ENCODE results near the gene GNAQ. TPM values are rescaled to one million over a fixed set of nuclear protein-coding genes. Genes with fewer than 3 reads are reported as not detected.

Gene GNAQ
- polyA plus RNA-seq, 1 of the 3 experiments (the other 2 are of a cell fraction): 20.9 TPM

DNA sequence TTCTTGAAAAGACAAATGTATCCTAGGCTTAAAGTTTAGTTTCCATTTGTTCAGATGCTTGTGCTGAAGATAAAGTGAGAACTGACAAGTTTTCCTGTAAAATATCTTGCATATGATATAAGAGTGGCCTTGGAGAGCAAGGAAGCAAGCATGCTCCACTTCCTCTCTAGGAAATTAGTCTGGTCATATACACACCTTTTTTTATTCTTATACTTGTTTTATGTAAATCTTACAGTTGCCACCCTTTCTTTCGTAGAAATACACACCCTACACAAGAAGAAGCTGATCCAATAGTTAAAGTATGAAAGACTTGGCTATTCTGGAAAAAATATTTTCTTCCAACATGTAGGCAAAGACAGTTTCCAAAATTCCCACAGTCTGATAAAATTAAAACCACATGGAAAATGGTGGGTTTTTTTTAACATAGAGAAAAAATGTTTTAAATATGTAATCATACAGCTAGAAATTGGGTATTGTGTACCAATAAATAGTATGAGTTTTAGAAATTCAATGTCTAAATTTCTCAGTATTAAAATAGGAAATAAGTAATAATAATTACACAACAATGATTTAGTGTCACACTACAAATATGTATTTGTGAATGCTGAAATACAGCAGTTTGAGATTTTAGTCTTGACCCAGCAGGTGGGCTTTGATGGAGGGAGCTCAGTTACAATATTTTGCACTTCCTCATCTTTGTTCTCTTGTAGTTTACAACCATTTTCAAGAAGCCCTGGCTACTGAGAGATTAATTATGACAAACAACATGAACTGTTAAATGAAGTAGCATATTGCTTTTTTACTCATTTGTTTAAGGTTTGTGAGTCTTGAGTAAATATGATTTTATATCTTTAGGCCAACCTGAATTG, 197.8 kb downstream of the GNAQ start:
- WGBS (ENCODE audit: low lambda C conversion rate): 70% methylated on average over 1 of the region's 1 CpG
- Histone ChIP-seq H3K27ac (ENCODE audit: low read depth in 2 of 2, low read length in 1 of 2) (peak overlapping the region; percentile 45 to 50; a peak in 2 of 4 replicates), H2AFZ (ENCODE audit: low read depth) (no peak overlapping the region), H3K9me3 (no peaks in the 10 kb centered on the region), H3K27me3 (ENCODE audit: insufficient read depth) (no peaks in the 10 kb centered on the region), H3K4me3 (ENCODE audit: low read depth in 2 of 2, low read length in 1 of 2) (no peak overlapping the region), H4K20me1 (ENCODE audit: insufficient read depth) (no peaks in the 10 kb centered on the region), H3K9ac (no peak overlapping the region), H3K4me1 (ENCODE audit: control insufficient read depth in 1 of 2, insufficient read depth in 2 of 2, low read depth in 1 of 2, low read length in 1 of 2) (peaks cover 8 to 11% of the 10 kb centered on the region in 2 experiments; a peak in 3 of 4 replicates), H3K79me2 (ENCODE audit: insufficient read depth) (peaks cover 32% of the 10 kb centered on the region), H3K36me3 (replicated peaks in 1 of 2; ENCODE audit: control insufficient read depth in 1 of 2, insufficient read depth in 2 of 2, low read length in 1 of 2) (no peaks in the 10 kb centered on the region), H3F3A (replicated peaks; ENCODE audit: insufficient read depth) (no peaks in the 10 kb centered on the region), H3K9me2 (no peaks in the 10 kb centered on the region), H3K4me2 (no peak overlapping the region)
- ChIA-PET CTCF (interaction anchor here (1.1 kb wide), 1 partner anchor 18 kb away, joined by 3 read pairs; no protein-coding TSS in a partner anchor), POLR2A (no interaction called here)
- no peak for DNase-seq
- no peak for TF ChIP-seq NFIC (IDR thresholded peaks at IDR 0.05; ENCODE audit: borderline replicate concordance)
- TF ChIP-seq CHD2 (IDR thresholded peaks at IDR 0.05; ENCODE audit: low read length, partially characterized antibody): no peak
- TF ChIP-seq YY1 (IDR thresholded peaks at IDR 0.05; ENCODE audit: low read depth): no peak
- no peak for TF ChIP-seq GABPA (IDR thresholded peaks at IDR 0.05; ENCODE audit: low read depth)
- no peak for TF ChIP-seq USF1 (IDR thresholded peaks at IDR 0.05; ENCODE audit: borderline replicate concordance, low read depth)
- TF ChIP-seq, protein P1, sequence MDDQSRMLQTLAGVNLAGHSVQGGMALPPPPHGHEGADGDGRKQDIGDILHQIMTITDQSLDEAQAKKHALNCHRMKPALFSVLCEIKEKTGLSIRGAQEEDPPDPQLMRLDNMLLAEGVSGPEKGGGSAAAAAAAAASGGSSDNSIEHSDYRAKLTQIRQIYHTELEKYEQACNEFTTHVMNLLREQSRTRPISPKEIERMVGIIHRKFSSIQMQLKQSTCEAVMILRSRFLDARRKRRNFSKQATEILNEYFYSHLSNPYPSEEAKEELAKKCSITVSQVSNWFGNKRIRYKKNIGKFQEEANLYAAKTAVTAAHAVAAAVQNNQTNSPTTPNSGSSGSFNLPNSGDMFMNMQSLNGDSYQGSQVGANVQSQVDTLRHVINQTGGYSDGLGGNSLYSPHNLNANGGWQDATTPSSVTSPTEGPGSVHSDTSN (IDR thresholded peaks at IDR 0.05): no peak
- peak; percentile 33; the same call in 1 of the 2 replicates for TF ChIP-seq TCF12 (IDR thresholded peaks at IDR 0.05)

- Histone ChIP-seq H3K27ac (ENCODE audit: low read depth in 2 of 2, low read length in 1 of 2) (no peak overlapping the region), H3K9me2 (no peaks in the 10 kb centered on the region), H3K9ac (no peak overlapping the region), H3K9me3 (no peaks in the 10 kb centered on the region), H3K79me2 (ENCODE audit: insufficient read depth) (peaks cover 33% of the 10 kb centered on the region), H3F3A (replicated peaks; ENCODE audit: insufficient read depth) (no peaks in the 10 kb centered on the region), H3K36me3 (replicated peaks in 1 of 2; ENCODE audit: control insufficient read depth in 1 of 2, insufficient read depth in 2 of 2, low read length in 1 of 2) (no peaks in the 10 kb centered on the region), H3K4me3 (ENCODE audit: low read depth in 2 of 2, low read length in 1 of 2) (no peak overlapping the region), H4K20me1 (ENCODE audit: insufficient read depth) (no peaks in the 10 kb centered on the region), H3K4me2 (no peak overlapping the region), H2AFZ (ENCODE audit: low read depth) (no peak overlapping the region), H3K4me1 (ENCODE audit: control insufficient read depth in 1 of 2, insufficient read depth in 2 of 2, low read depth in 1 of 2, low read length in 1 of 2) (peaks cover 8 to 11% of the 10 kb centered on the region in 2 experiments; a peak in 3 of 4 replicates), H3K27me3 (ENCODE audit: insufficient read depth) (no peaks in the 10 kb centered on the region)
- no peak for DNase-seq
- TF ChIP-seq ELF1 (IDR thresholded peaks at IDR 0.05) (no peak), RXRA (IDR thresholded peaks at IDR 0.05; ENCODE audit: borderline replicate concordance, low read depth) (no peak), MAX (IDR thresholded peaks at IDR 0.05; ENCODE audit: low read depth) (no peak), CHD2 (IDR thresholded peaks at IDR 0.05; ENCODE audit: low read length, partially characterized antibody) (no peak), GABPA (IDR thresholded peaks at IDR 0.05; ENCODE audit: low read depth) (no peak), SMC3 (IDR thresholded peaks at IDR 0.05; ENCODE audit: low read depth, low read length) (no peak), FOSL2 (IDR thresholded peaks at IDR 0.05; ENCODE audit: borderline replicate concordance, low read depth) (no peak), FOXJ3 (CRISPR knock-in tag; IDR thresholded peaks at IDR 0.05) (no peak), TCF12 (IDR thresholded peaks at IDR 0.05) (no peak), YY1 (IDR thresholded peaks at IDR 0.05; ENCODE audit: low read depth) (no peak), RFX5 (IDR thresholded peaks at IDR 0.05; ENCODE audit: low read length) (no peak), MEF2A (IDR thresholded peaks at IDR 0.05; ENCODE audit: borderline replicate concordance, low read depth) (no peak), RCOR1 (IDR thresholded peaks at IDR 0.05; ENCODE audit: low read length) (no peak), JUND (IDR thresholded peaks at IDR 0.05) (no peak), TAF1 (IDR thresholded peaks at IDR 0.05; ENCODE audit: borderline replicate concordance, low read depth, low read length) (no peak), TEAD4 (IDR thresholded peaks at IDR 0.05; ENCODE audit: borderline replicate concordance, insufficient read depth) (no peak)
- TF ChIP-seq, protein P1 (IDR thresholded peaks at IDR 0.05): no peak
- TF ChIP-seq, protein P2, sequence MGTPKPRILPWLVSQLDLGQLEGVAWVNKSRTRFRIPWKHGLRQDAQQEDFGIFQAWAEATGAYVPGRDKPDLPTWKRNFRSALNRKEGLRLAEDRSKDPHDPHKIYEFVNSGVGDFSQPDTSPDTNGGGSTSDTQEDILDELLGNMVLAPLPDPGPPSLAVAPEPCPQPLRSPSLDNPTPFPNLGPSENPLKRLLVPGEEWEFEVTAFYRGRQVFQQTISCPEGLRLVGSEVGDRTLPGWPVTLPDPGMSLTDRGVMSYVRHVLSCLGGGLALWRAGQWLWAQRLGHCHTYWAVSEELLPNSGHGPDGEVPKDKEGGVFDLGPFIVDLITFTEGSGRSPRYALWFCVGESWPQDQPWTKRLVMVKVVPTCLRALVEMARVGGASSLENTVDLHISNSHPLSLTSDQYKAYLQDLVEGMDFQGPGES (IDR thresholded peaks at IDR 0.05; ENCODE audit: low read depth, low read length): no peak
- 97% methylated on average over 9 of the region's 9 CpGs for WGBS (ENCODE audit: low lambda C conversion rate)
- POLR2A ChIA-PET: no interaction called here
- CTCF ChIA-PET: interaction anchor here (1.1 to 1.2 kb wide), 2 partner anchors 9 to 375 kb away, joined by 3 to 5 read pairs; no protein-coding TSS in a partner anchor
Observed at GRCh38 chr9:77832639-77833038, 199.0 kb downstream of the GNAQ start.

Measured in SK-N-SH (cell line).